B cell (primary cell): ENCODE measurements around the gene LSM10.

ENCODE experiments used
- EZH2 ChIP-seq: IDR thresholded peaks from 2 replicates; pipeline ENCODE4 v1.6.1; 2012; ENCODE audit warnings: borderline replicate concordance, low read depth, mild to moderate bottlenecking, moderate library complexity, low read length; ENCODE audit not compliant: insufficient read depth, poor library complexity, severe bottlenecking
- TF ChIP-seq, protein P1 (sequence below): fragments of 200-600 bp; IDR thresholded peaks from one replicate; pipeline ENCODE4 v1.8.0; 2022; ENCODE audit warnings: antibody characterized with exemption, mild to moderate bottlenecking

- TF ChIP-seq, protein P1, sequence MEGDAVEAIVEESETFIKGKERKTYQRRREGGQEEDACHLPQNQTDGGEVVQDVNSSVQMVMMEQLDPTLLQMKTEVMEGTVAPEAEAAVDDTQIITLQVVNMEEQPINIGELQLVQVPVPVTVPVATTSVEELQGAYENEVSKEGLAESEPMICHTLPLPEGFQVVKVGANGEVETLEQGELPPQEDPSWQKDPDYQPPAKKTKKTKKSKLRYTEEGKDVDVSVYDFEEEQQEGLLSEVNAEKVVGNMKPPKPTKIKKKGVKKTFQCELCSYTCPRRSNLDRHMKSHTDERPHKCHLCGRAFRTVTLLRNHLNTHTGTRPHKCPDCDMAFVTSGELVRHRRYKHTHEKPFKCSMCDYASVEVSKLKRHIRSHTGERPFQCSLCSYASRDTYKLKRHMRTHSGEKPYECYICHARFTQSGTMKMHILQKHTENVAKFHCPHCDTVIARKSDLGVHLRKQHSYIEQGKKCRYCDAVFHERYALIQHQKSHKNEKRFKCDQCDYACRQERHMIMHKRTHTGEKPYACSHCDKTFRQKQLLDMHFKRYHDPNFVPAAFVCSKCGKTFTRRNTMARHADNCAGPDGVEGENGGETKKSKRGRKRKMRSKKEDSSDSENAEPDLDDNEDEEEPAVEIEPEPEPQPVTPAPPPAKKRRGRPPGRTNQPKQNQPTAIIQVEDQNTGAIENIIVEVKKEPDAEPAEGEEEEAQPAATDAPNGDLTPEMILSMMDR: no peak
- TF ChIP-seq EZH2: no peak
Measured at GRCh38 chr1:36393686-36394085, 4.0 kb downstream of the LSM10 start.
